ENCODE results near the gene LMAN1. TPM values are rescaled to one million over a fixed set of nuclear protein-coding genes. Genes with fewer than 3 reads are reported as not detected.
A peak's percentile ranks its signal among the peaks of the same experiment; 100 is the strongest.

The LMAN1 gene
- total and polyA plus RNA-seq, 2 of the 4 experiments (the other 2 are of a cell fraction): 83.1 to 213 TPM

DNA sequence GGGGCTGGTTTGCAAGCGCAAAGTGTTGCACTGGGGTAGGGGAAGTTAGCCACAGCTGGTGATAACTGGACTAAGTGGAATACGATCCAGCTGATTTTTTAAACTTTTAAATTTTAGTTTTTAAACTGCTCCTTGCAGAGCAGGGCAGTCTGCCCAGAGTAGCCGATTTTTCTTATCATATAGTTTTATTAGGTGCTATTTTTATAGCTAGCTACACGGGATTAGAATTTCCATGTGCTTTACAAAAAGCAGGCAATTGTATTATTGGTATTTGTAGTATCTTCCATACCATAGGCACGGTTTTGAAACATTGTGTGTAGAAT is 50.2 kb downstream of the LMAN1 start:
- no peaks in the 10 kb centered on the region for H3K36me3 ChIP-seq (ENCODE audit: control insufficient read depth, insufficient read depth, low read length)
- H3K14ac ChIP-seq (replicated peaks; ENCODE audit: low read depth, low read length): no peak overlapping the region
- H3K9me1 ChIP-seq (ENCODE audit: insufficient read depth, low read length): no peaks in the 10 kb centered on the region
- H3K27ac ChIP-seq (ENCODE audit: insufficient read depth, low read length): no peak overlapping the region
- peaks cover 60% of the 10 kb centered on the region for H3K27me3 ChIP-seq (ENCODE audit: control insufficient read depth, insufficient read depth, low read length)
- H2BK5ac ChIP-seq (ENCODE audit: low read depth, low read length, poor library complexity, severe bottlenecking): no peak overlapping the region
- no peaks in the 10 kb centered on the region for H4K20me1 ChIP-seq (ENCODE audit: insufficient read depth, low read length)
- H3K4me1 ChIP-seq (ENCODE audit: control insufficient read depth, insufficient read depth, low read length): peaks cover 2% of the 10 kb centered on the region; the same call in 1 of the 2 replicates
- POLR2A ChIA-PET (ENCODE audit: unreplicated experiment): no interaction called here
- intact Hi-C loops (cut with micrococcal nuclease): loop anchor here (1.0 to 2.0 kb wide), 3 partner anchors 60 to 514 kb away; no protein-coding TSS in a partner anchor
- 17% methylated on average over 1 of the region's 5 CpGs; no CpG with 5 or more reads in 1 of the 2 experiments for WGBS, 2 experiments (ENCODE audit: extremely low coverage in 2 of 2, insufficient read length in 1 of 2)
- no peaks in the 10 kb centered on the region for H3K9me3 ChIP-seq (ENCODE audit: control insufficient read depth, insufficient read depth, low read length)
- peak overlapping the region; percentile 97 for H3K4me2 ChIP-seq (ENCODE audit: low read depth, low read length)
- no peak overlapping the region for H2BK15ac ChIP-seq (ENCODE audit: low read depth, low read length)
- H3K18ac ChIP-seq (ENCODE audit: low read depth, low read length): no peak overlapping the region
- no peak overlapping the region for H2AK9ac ChIP-seq (replicated peaks; ENCODE audit: low read depth, low read length, poor library complexity)
- no peak overlapping the region for H3K23ac ChIP-seq (ENCODE audit: low read depth, low read length)
- H2AFZ ChIP-seq (replicated peaks; ENCODE audit: low read length, poor library complexity): peak overlapping the region; percentile 83
- peak; percentile 40 for ATAC-seq (ENCODE audit: low read depth)
- no peak overlapping the region for H2AK5ac ChIP-seq (ENCODE audit: low read depth, low read length)
- CTCF ChIA-PET: interaction anchor here (1.1 to 2.3 kb wide), 4 partner anchors 11 to 94 kb away, joined by 3 to 51 read pairs (median 6); no protein-coding TSS in a partner anchor
- in situ Hi-C loops (cut with MboI; ENCODE audit: low sequenced_read_pairs): loop anchor here (5.0 kb wide), 1 partner anchor 88 kb away; no protein-coding TSS in a partner anchor
- BruUV-seq (replicated peaks): no TSS peak
- no peak overlapping the region for H4K8ac ChIP-seq (ENCODE audit: low read depth in 2 of 2, low read length in 2 of 2)
- H3K79me1 ChIP-seq (ENCODE audit: low read depth in 1 of 2, low read length in 2 of 2): no peaks in the 10 kb centered on the region
- DNase-seq: no peak
- TF ChIP-seq BHLHE40 (IDR thresholded peaks at IDR 0.05; ENCODE audit: low read depth, low read length) (no peak), FOS (IDR thresholded peaks at IDR 0.05; ENCODE audit: low read depth, low read length) (no peak), MXI1 (IDR thresholded peaks at IDR 0.05; ENCODE audit: borderline replicate concordance, low read depth, low read length) (no peak)
- H3K9ac ChIP-seq (ENCODE audit: low read depth, low read length): no peak overlapping the region
- no peak overlapping the region for H3K4ac ChIP-seq (ENCODE audit: low read depth, low read length)
- no peak overlapping the region for H4K5ac ChIP-seq (ENCODE audit: low read depth, low read length)
- no peak overlapping the region for H2BK20ac ChIP-seq (ENCODE audit: low read depth, low read length)
- dilution Hi-C loops (cut with HindIII; ENCODE audit: low sequenced_read_pairs, unreplicated experiment): no loop called here
- H3K56ac ChIP-seq (ENCODE audit: extremely low read depth, insufficient read depth, low read length): no peak overlapping the region
- H3K4me3 ChIP-seq (ENCODE audit: insufficient read depth, low read depth, low read length): peak overlapping the region; percentile 39
- no peak overlapping the region for H4K91ac ChIP-seq (ENCODE audit: insufficient read depth, low read depth, low read length)
- H2BK120ac ChIP-seq (ENCODE audit: low read depth, low read length): no peak overlapping the region
